GM21526 (cell line): ENCODE data around the gene NUCB1.

Experiments used
- ATAC-seq: cut with Tn5 transposase; IDR thresholded peaks from one replicate; pipeline ENCODE4 v1.9.1; 2021; ENCODE audit warnings: moderate library complexity; ENCODE audit not compliant: unreplicated experiment, low FRiP score

The NUCB1 gene

GRCh38 chr19:48928164-48929025 is 28.3 kb downstream of the NUCB1 start:
- no peak for ATAC-seq

- no peak for ATAC-seq
Measured at GRCh38 chr19:48933382-48933932, 33.3 kb downstream of the NUCB1 start, which contains the start of gene DHDH. Gene DHDH (plus strand): TSS chr19:48933699. CDS start chr19:48933722, 23 bp downstream.

- ATAC-seq, result no peak
Measured at GRCh38 chr19:48934837-48935236, 34.7 kb downstream of the NUCB1 start.

- no peak for ATAC-seq
Measured at GRCh38 chr19:48935864-48936263, 35.8 kb downstream of the NUCB1 start.

- ATAC-seq, result no peak
Measured at GRCh38 chr19:48938256-48938655, 38.1 kb downstream of the NUCB1 start.

GRCh38 chr19:48940902-48941301 is 40.8 kb downstream of the NUCB1 start:
- ATAC-seq, result no peak

GRCh38 chr19:48943081-48943480 is 43.0 kb downstream of the NUCB1 start:
- ATAC-seq, result no peak

- no peak for ATAC-seq
Measured at GRCh38 chr19:48945415-48945814, 45.3 kb downstream of the NUCB1 start.

GRCh38 chr19:48945817-48946216 is 45.7 kb downstream of the NUCB1 start:
- no peak for ATAC-seq

GRCh38 chr19:48946463-48947257 is 46.5 kb downstream of the NUCB1 start:
- no peak for ATAC-seq

GRCh38 chr19:48947258-48947542 is 47.1 kb downstream of the NUCB1 start:
- ATAC-seq, result no peak

- no peak for ATAC-seq
Measured at GRCh38 chr19:48950159-48950558, 50.0 kb downstream of the NUCB1 start.

GRCh38 chr19:48950830-48951519 is 50.9 kb downstream of the NUCB1 start:
- no peak for ATAC-seq

GRCh38 chr19:48953141-48953540 is 53.0 kb downstream of the NUCB1 start:
- ATAC-seq, result no peak

GRCh38 chr19:48953990-48954594 is 54.0 kb downstream of the NUCB1 start:
- ATAC-seq, result no peak

GRCh38 chr19:48954595-48955307 is 54.6 kb downstream of the NUCB1 start, which contains the start of gene BAX:
Gene BAX (plus strand): TSS chr19:48954875. CDS start chr19:48954929, 54 bp downstream.
- ATAC-seq, result peak; percentile 77

GRCh38 chr19:48955308-48955958 is 55.3 kb downstream of the NUCB1 start:
- ATAC-seq, result no peak

GRCh38 chr19:48958006-48958405 is 57.9 kb downstream of the NUCB1 start:
- no peak for ATAC-seq
